Mucosa of descending colon (tissue), 3 donors: ENCODE results near the gene RFX1. TPM values are rescaled to one million over a fixed set of nuclear protein-coding genes. Genes with fewer than 3 reads are reported as not detected.
"Not testable (repeated sequence)": the region's sequence is repeated elsewhere in the genome, so short reads cannot be mapped to it uniquely, and the experiment has no call there.

Source experiments
- ATAC-seq: fragments of 200-7000 bp; cut with Tn5 transposase; one replicate; pipeline ENCODE4 v1.9.1; 2020; ENCODE audit warnings: mild to moderate bottlenecking, moderate library complexity
- DNase-seq, 3 donors: peaks; one replicate each; pipeline ENCODE4 v3.0.0-alpha.2; 2020
- H3K36me3 ChIP-seq: fragments of 200-600 bp; one replicate; pipeline ENCODE4 v1.8.0; 2021; ENCODE audit warnings: low read depth, mild to moderate bottlenecking
- H3K4me1 ChIP-seq: fragments of 200-600 bp; one replicate; pipeline ENCODE4 v1.8.0; 2021; ENCODE audit warnings: low read depth, mild to moderate bottlenecking
- H3K4me3 ChIP-seq: fragments of 200-600 bp; one replicate; pipeline ENCODE4 v1.8.0; 2021; ENCODE audit warnings: mild to moderate bottlenecking
- H3K9me3 ChIP-seq: fragments of 200-600 bp; one replicate; pipeline ENCODE4 v1.8.0; 2021; ENCODE audit warnings: mild to moderate bottlenecking
- CTCF ChIP-seq: fragments of 200-600 bp; IDR thresholded peaks from one replicate; pipeline ENCODE4 v1.8.0; 2022; ENCODE audit warnings: antibody characterized with exemption, mild to moderate bottlenecking
- intact Hi-C, 2 donors: fragments of 100-400 bp; cut with DNase I in 1 of 2; cut with micrococcal nuclease in 1 of 2; formaldehyde crosslinking; loops; one replicate each; pipeline versions ENCODE4 v1.11.0 to v1.11.1; 2022; cut with DNase I, micrococcal nuclease
- total RNA-seq, 3 donors: library from RNA; stranded (reverse); fragmentation: NEBNext Ultra II Directional in 2 of 3; extraction: Animal tissue kit (Norgen Biotek cat#: 25700) in 2 of 3; gene quantifications; one replicate each; pipeline versions ENCODE4 v1.2.1 to v1.2.4, GENCODE V29; 2021 to 2023
- donor health status: DM: no; HTN: no; CAD: no; lungs with moderate emphysema.
- donor health status: DM: no; HTN: no; CAD: no.
- donor health status: DM: no; HTN: yes; CAD: no.

RFX1 gene
- total RNA-seq, 3 donors from 2014 or later: 15.8 to 17.9 (median 17.1) TPM

- no peak for TF ChIP-seq CTCF
- peak in 1 of 3 donors; percentile 49 for DNase-seq
- H3K36me3 ChIP-seq: peaks cover 3% of the 10 kb centered on the region
- intact Hi-C loops: no loop called here
- ATAC-seq: no peak
- no peak overlapping the region for H3K4me3 ChIP-seq
- no peaks in the 10 kb centered on the region for H3K9me3 ChIP-seq
- H3K4me1 ChIP-seq: no peaks in the 10 kb centered on the region
Measured at GRCh38 chr19:13972368-13973155, 33.6 kb downstream of the RFX1 start.

- intact Hi-C loops, H3K4me1 ChIP-seq, H3K9me3 ChIP-seq, DNase-seq, H3K4me3 ChIP-seq, H3K36me3 ChIP-seq, ATAC-seq: not testable (repeated sequence)
Measured at GRCh38 chr19:13971868-13972267, 34.3 kb downstream of the RFX1 start.

GRCh38 chr19:13969897-13970296 lies 36.2 kb downstream of the RFX1 start:
- H3K4me3 ChIP-seq: no peak overlapping the region
- no peaks in the 10 kb centered on the region for H3K9me3 ChIP-seq
- ATAC-seq: no peak
- peaks cover 3% of the 10 kb centered on the region for H3K36me3 ChIP-seq
- no peak for TF ChIP-seq CTCF
- no peak for DNase-seq
- intact Hi-C loops: no loop called here
- no peaks in the 10 kb centered on the region for H3K4me1 ChIP-seq

GRCh38 chr19:13968999-13969398 lies 37.1 kb downstream of the RFX1 start:
- ATAC-seq: no peak
- intact Hi-C loops: no loop called here
- H3K4me1 ChIP-seq: no peaks in the 10 kb centered on the region

GRCh38 chr19:13968383-13968935 lies 37.7 kb downstream of the RFX1 start:
- Histone ChIP-seq H3K4me1 (no peaks in the 10 kb centered on the region), H3K4me3 (no peak overlapping the region), H3K36me3 (peaks cover 3% of the 10 kb centered on the region), H3K9me3 (no peaks in the 10 kb centered on the region)
- intact Hi-C loops: no loop called here
- ATAC-seq (no peak), DNase-seq (no peak)
- TF ChIP-seq CTCF: no peak

More at GRCh38 chr19:13968999-13969398, 37.1 kb downstream of the RFX1 start:
- Histone ChIP-seq H3K4me3 (no peak overlapping the region), H3K9me3 (no peaks in the 10 kb centered on the region), H3K36me3 (peaks cover 3% of the 10 kb centered on the region)
- no peak for DNase-seq
- TF ChIP-seq CTCF: no peak

- H3K36me3 ChIP-seq, ATAC-seq, H3K9me3 ChIP-seq, DNase-seq, H3K4me3 ChIP-seq, H3K4me1 ChIP-seq, intact Hi-C loops: not testable (repeated sequence)
Measured at GRCh38 chr19:13967206-13967605, 38.9 kb downstream of the RFX1 start.
